ENCODE data around the gene CCL17. TPM values are rescaled to one million over a fixed set of nuclear protein-coding genes. Genes with fewer than 3 reads are reported as not detected.

The CCL17 gene
- total and polyA plus RNA-seq, 9 of the 15 experiments (the other 6 are each of a cell fraction or from before 2014, with no cell fraction given): not detected

GRCh38 chr16:57447186-57447962, 42.8 kb downstream of the CCL17 start, which contains the start of the genes CIAPIN1 and COQ9 (continued):
- TF ChIP-seq CBX3 (IDR thresholded peaks at IDR 0.05; ENCODE audit: borderline replicate concordance in 1 of 2, low read length in 2 of 2) (no peak), SRF (CRISPR knock-in tag; IDR thresholded peaks at IDR 0.05) (peak in 1 of 2 experiments; percentile 62; a peak in 1 of 4 replicates), POLR2AphosphoS5 (IDR thresholded peaks at IDR 0.05; ENCODE audit: control insufficient read depth, insufficient read depth, low read depth, low read length) (peak; percentile 87; the same call in 1 of the 2 replicates), ELF1 (tag; IDR thresholded peaks at IDR 0.05) (peak; percentile 98), TFAP4 (CRISPR knock-in tag; IDR thresholded peaks at IDR 0.05; ENCODE audit: borderline replicate concordance) (peak; percentile 93), FUS (optimal IDR thresholded peaks at IDR 0.05; ENCODE audit: low read depth, low read length) (peak; percentile 75), HMBOX1 (IDR thresholded peaks at IDR 0.05) (peak; percentile 60; the same call in 1 of the 2 replicates), ZBTB11 (CRISPR knock-in tag; IDR thresholded peaks at IDR 0.05) (peak in 1 of 3 experiments; percentile 54; a peak in 1 of 6 replicates), JUND (IDR thresholded peaks at IDR 0.05; ENCODE audit: borderline replicate concordance, low read depth, low read length) (0 out of 2 replicates have a peak, but pooled peaks have one; percentile 54), JUND (tag; IDR thresholded peaks at IDR 0.05; ENCODE audit: borderline replicate concordance, low read depth, low read length) (no peak; the same call in 2 of the 3 replicates), EHMT2 (IDR thresholded peaks at IDR 0.05) (no peak), ZC3H8 (IDR thresholded peaks at IDR 0.05) (no peak), MTA3 (IDR thresholded peaks at IDR 0.05; ENCODE audit: borderline replicate concordance) (peak; percentile 76; the same call in 1 of the 2 replicates), UBTF (IDR thresholded peaks at IDR 0.05; ENCODE audit: borderline replicate concordance in 1 of 2, low read depth in 2 of 2, low read length in 2 of 2) (peak; percentile 66 to 74; a peak in 2 of 4 replicates), CHD2 (IDR thresholded peaks at IDR 0.05; ENCODE audit: low read depth, low read length) (peak; percentile 99), MIER1 (IDR thresholded peaks at IDR 0.05; ENCODE audit: low read depth) (no peak), HCFC1 (IDR thresholded peaks at IDR 0.05; ENCODE audit: low read depth, low read length) (peak; percentile 92), SPI1 (IDR thresholded peaks at IDR 0.05; ENCODE audit: borderline replicate concordance, low read depth, low read length) (peak; percentile 73; the same call in 1 of the 2 replicates)
